Measurements from ENCODE around the gene FNTB.
A peak's percentile ranks its signal among the peaks of the same experiment; 100 is the strongest.

Gene FNTB

GRCh38 chr14:65062096-65063075 lies 75.7 kb downstream of the FNTB start:
- Histone ChIP-seq H3K27me3 (ENCODE audit: insufficient read depth, low read depth, severe bottlenecking) (no peaks in the 10 kb centered on the region), H3K27ac (peak overlapping the region; percentile 53), H3K36me3 (peaks cover 45% of the 10 kb centered on the region), H3K4me3 (ENCODE audit: low read depth, low read length) (no peak overlapping the region), H3K9me3 (ENCODE audit: severe bottlenecking) (no peaks in the 10 kb centered on the region)
- TF ChIP-seq, protein P1, sequence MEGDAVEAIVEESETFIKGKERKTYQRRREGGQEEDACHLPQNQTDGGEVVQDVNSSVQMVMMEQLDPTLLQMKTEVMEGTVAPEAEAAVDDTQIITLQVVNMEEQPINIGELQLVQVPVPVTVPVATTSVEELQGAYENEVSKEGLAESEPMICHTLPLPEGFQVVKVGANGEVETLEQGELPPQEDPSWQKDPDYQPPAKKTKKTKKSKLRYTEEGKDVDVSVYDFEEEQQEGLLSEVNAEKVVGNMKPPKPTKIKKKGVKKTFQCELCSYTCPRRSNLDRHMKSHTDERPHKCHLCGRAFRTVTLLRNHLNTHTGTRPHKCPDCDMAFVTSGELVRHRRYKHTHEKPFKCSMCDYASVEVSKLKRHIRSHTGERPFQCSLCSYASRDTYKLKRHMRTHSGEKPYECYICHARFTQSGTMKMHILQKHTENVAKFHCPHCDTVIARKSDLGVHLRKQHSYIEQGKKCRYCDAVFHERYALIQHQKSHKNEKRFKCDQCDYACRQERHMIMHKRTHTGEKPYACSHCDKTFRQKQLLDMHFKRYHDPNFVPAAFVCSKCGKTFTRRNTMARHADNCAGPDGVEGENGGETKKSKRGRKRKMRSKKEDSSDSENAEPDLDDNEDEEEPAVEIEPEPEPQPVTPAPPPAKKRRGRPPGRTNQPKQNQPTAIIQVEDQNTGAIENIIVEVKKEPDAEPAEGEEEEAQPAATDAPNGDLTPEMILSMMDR (IDR thresholded peaks at IDR 0.05; ENCODE audit: low read depth, low read length), result no peak
- DNase-seq, result peak; percentile 41

- peaks cover 39% of the 10 kb centered on the region for H3K36me3 ChIP-seq
- no peaks in the 10 kb centered on the region for H3K9me3 ChIP-seq (ENCODE audit: severe bottlenecking)
- TF ChIP-seq, protein P1 (IDR thresholded peaks at IDR 0.05; ENCODE audit: low read depth, low read length), result no peak
- H3K27me3 ChIP-seq (ENCODE audit: insufficient read depth, low read depth, severe bottlenecking), result no peaks in the 10 kb centered on the region
- no peak overlapping the region for H3K4me3 ChIP-seq (ENCODE audit: low read depth, low read length)
- DNase-seq, result no peak
- H3K27ac ChIP-seq, result no peak overlapping the region
These were observed 79.0 kb downstream of the FNTB start for GRCh38 chr14:65065719-65066118.

- Histone ChIP-seq H3K36me3 (peaks cover 18% of the 10 kb centered on the region), H3K27me3 (ENCODE audit: insufficient read depth, low read depth, severe bottlenecking) (no peaks in the 10 kb centered on the region), H3K27ac (no peak overlapping the region), H3K4me3 (ENCODE audit: low read depth, low read length) (no peak overlapping the region), H3K9me3 (ENCODE audit: severe bottlenecking) (no peaks in the 10 kb centered on the region)
- no peak for DNase-seq
- TF ChIP-seq, protein P1 (IDR thresholded peaks at IDR 0.05; ENCODE audit: low read depth, low read length), result no peak
These were observed 83.2 kb downstream of the FNTB start for GRCh38 chr14:65069874-65070413.

- no peak for DNase-seq
- H3K4me3 ChIP-seq (ENCODE audit: low read depth, low read length), result no peak overlapping the region
- H3K27me3 ChIP-seq (ENCODE audit: insufficient read depth, low read depth, severe bottlenecking), result no peaks in the 10 kb centered on the region
- H3K27ac ChIP-seq, result no peak overlapping the region
- TF ChIP-seq, protein P1 (IDR thresholded peaks at IDR 0.05; ENCODE audit: low read depth, low read length), result no peak
- H3K36me3 ChIP-seq, result peaks cover 12% of the 10 kb centered on the region
- H3K9me3 ChIP-seq (ENCODE audit: severe bottlenecking), result no peaks in the 10 kb centered on the region
These were observed 83.8 kb downstream of the FNTB start for GRCh38 chr14:65070471-65070976.

GRCh38 chr14:65071544-65071943 lies 84.8 kb downstream of the FNTB start:
- no peak for DNase-seq
- Histone ChIP-seq H3K27ac (no peak overlapping the region), H3K4me3 (ENCODE audit: low read depth, low read length) (no peak overlapping the region), H3K27me3 (ENCODE audit: insufficient read depth, low read depth, severe bottlenecking) (no peaks in the 10 kb centered on the region), H3K36me3 (peaks cover 10% of the 10 kb centered on the region; the same call in 1 of the 2 replicates), H3K9me3 (ENCODE audit: severe bottlenecking) (no peaks in the 10 kb centered on the region)
- TF ChIP-seq, protein P1 (IDR thresholded peaks at IDR 0.05; ENCODE audit: low read depth, low read length), result no peak

Data from WERI-Rb-1 (cell line).